ENCODE data around the gene HOXB3. TPM values are rescaled to one million over a fixed set of nuclear protein-coding genes. Genes with fewer than 3 reads are reported as not detected.

HOXB3 gene
- total RNA-seq, 1 experiment from 2014 or later = not detected

DNA sequence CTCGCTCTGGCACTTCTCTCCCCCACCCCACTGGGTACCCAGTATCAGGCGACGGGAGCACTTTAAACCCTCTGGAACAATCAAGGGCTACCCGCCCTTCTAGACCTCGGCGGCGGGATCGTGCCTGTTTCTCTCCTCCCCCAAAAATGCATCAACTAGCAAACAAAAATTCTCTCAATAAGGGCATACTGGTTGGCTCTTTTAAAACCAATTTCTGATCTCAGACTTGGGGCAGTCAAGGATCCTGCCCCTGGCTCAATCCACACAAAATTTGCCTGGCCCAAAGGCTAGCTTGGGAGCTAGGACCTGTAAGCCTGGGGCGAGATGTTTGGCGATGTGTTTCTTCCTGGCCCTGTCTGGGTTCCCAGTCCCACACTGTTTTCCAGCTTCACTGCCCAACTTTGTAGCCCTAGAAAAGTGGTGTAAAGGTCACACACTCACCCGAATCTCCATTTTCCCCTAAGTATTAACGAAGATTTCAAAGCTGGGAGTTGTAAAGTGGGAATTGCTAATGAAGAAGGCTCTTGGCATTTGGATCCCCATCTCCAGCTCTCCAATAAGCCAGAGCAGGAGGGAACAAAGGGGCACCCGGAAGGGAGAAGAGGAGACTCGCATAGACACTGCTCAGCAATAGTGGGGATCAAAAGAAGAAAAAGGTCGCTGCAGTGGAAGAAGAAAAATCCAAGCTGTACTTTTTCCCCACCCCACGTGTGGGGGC lies 30.8 kb downstream of the HOXB3 start:
- no peak overlapping the region for H4K91ac ChIP-seq (ENCODE audit: insufficient read length, low read depth, low read length)
- no peaks in the 10 kb centered on the region for H4K20me1 ChIP-seq (ENCODE audit: control insufficient read depth, insufficient read depth, insufficient read length)
- H2BK120ac ChIP-seq (ENCODE audit: low read depth, low read length, poor library complexity, severe bottlenecking) = no peak overlapping the region
- H2BK20ac ChIP-seq (ENCODE audit: low read depth, low read length, poor library complexity, severe bottlenecking) = no peak overlapping the region
- WGBS (ENCODE audit: extremely low coverage, insufficient read length, low lambda C conversion rate) = no CpG with 5 or more reads among the region's 16 CpGs
- no peak overlapping the region for H3T11ph ChIP-seq (ENCODE audit: low read length)
- no peak for DNase-seq
- no peak overlapping the region for H3K56ac ChIP-seq (ENCODE audit: insufficient read length, low read depth, low read length)
- H3K4ac ChIP-seq (ENCODE audit: low read depth, low read length) = no peak overlapping the region
- H2BK15ac ChIP-seq (ENCODE audit: low read depth, low read length) = no peak overlapping the region
- no peak for TF ChIP-seq CTCF (conservative IDR thresholded peaks at IDR 0.05)
- H4K5ac ChIP-seq (ENCODE audit: insufficient read length, low read depth, low read length) = no peak overlapping the region
- no peaks in the 10 kb centered on the region for H3K79me1 ChIP-seq (ENCODE audit: insufficient read depth, low read depth, low read length, poor library complexity, severe bottlenecking)
- no peak overlapping the region for H3K27ac ChIP-seq (ENCODE audit: insufficient read length, low read depth, low read length)
- no peaks in the 10 kb centered on the region for H3K79me2 ChIP-seq (ENCODE audit: insufficient read depth, low read length)
- no peak overlapping the region for H2AFZ ChIP-seq (ENCODE audit: low read length)
- Mint-ChIP-seq H3K4me1 (peaks cover 4 to 21% of the 10 kb centered on the region in 2 experiments), H3K27me3 (ENCODE audit: low read depth) (peaks cover 97% of the 10 kb centered on the region), H3K36me3 (ENCODE audit: insufficient read depth in 1 of 3, low read depth in 3 of 3) (peaks cover 0 to 2% (median 0%) of the 10 kb centered on the region in 3 experiments; a peak in 2 of 7 replicates), H3K4me3 (no peak overlapping the region), H3K27ac (no peak overlapping the region), H3K9me3 (peaks cover 0 to 6% of the 10 kb centered on the region in 2 experiments; a peak in 2 of 5 replicates)
- H3K18ac ChIP-seq (ENCODE audit: insufficient read length, low read depth, low read length) = no peak overlapping the region
- H3K4me2 ChIP-seq (ENCODE audit: insufficient read depth, insufficient read length, low read length) = no peak overlapping the region
- H3K23me2 ChIP-seq (ENCODE audit: insufficient read length, low read depth, low read length, poor library complexity, severe bottlenecking) = no peaks in the 10 kb centered on the region
- H2BK12ac ChIP-seq (ENCODE audit: insufficient read length, low read depth, low read length) = no peak overlapping the region
- no peak overlapping the region for H3K9ac ChIP-seq (ENCODE audit: extremely low read depth, insufficient read length, low read length)
- H4K8ac ChIP-seq (replicated peaks; ENCODE audit: insufficient read length, low read depth, low read length) = no peak overlapping the region
- peaks cover 97% of the 10 kb centered on the region for H3K27me3 ChIP-seq (ENCODE audit: insufficient read depth, low read length)
- H3K4me1 ChIP-seq (ENCODE audit: insufficient read depth, low read length) = no peaks in the 10 kb centered on the region
- no peak overlapping the region for H3K14ac ChIP-seq (ENCODE audit: insufficient read depth, low read length)
- no peak overlapping the region for H3K23ac ChIP-seq (ENCODE audit: insufficient read length, low read depth, low read length)
- no peaks in the 10 kb centered on the region for H3K9me3 ChIP-seq (ENCODE audit: control insufficient read depth, low read depth, low read length)
- H2BK5ac ChIP-seq (ENCODE audit: insufficient read length, low read length) = no peak overlapping the region
- H2AK5ac ChIP-seq (ENCODE audit: insufficient read length, low read length) = no peak overlapping the region
